GOT3 (cell line): ENCODE data around the gene GPR27.

ENCODE experiments used
- DNase-seq: peaks from one replicate; lab custom pipeline; 2025; ENCODE audit warnings: mixed read lengths; lab: John Stamatoyannopoulos, UW

The GPR27 gene

GRCh38 chr3:71733319-71733718 lies 20.3 kb upstream of the GPR27 start:
- no peak for DNase-seq

- DNase-seq, result no peak
Measured at GRCh38 chr3:71734881-71735280, 18.8 kb upstream of the GPR27 start.

- no peak for DNase-seq
Measured at GRCh38 chr3:71742621-71743020, 11.0 kb upstream of the GPR27 start.

DNA sequence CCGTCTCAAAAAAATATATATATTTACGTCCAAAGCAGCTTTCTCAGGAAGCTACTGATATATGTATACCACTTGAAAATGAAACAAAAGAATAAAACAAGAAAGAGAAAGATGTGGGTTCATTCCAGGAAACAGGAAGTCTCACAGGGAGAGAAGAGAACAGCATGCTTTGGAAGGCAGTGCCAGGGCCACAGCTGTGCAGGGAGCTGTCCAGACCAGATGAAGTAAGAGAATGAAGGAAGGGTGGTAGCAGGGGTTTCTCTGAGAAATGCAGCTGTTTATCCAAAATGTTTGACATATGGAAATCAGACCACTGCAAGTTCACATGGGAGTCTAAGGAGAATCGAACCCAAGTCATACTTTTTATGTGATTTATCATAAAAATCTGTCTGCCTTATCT lies 8.9 kb upstream of the GPR27 start:
- DNase-seq, result no peak

DNA sequence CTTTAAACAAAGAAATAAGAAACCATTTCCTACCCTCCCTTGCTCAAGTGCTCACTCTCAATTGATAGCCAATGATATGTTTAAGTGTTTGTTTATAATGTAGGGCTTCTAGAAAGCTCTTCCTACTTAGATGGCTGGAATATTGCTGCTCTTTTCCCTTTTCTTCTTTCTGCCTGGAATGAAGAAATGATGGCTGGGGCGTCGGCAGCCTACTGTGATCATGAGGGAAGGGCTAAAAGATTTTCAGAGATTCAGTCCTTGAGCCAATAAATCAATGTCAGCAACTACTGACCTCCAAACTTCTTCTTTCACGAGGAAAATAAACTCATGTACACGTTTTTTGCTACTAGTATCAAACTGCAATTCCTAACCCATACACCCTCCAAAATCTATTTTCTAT lies 2.1 kb upstream of the GPR27 start:
- DNase-seq, result no peak

- DNase-seq, result no peak
Measured at GRCh38 chr3:71752831-71753700, 589 bp upstream of the GPR27 start.

- DNase-seq, result no peak
Measured at GRCh38 chr3:71754610-71755253, 1.1 kb downstream of the GPR27 start.

DNA sequence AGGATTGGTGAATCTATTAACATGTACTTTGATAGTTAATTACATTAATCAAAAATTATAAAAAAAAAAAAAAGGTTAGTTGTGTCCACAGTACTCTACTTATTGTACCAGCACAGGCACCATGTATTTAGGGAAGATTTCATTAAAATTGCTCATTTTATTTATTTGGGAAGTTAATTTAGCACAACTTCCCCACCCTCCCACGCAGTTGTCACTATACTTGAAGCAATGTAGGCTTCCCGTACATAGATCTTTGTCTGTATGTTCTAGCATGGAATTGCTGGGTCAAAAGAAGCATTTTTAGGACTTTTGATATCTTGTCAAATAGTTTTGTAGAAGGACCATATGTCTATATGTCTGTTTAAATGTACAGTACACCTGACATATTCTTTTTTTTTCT lies 4.4 kb downstream of the GPR27 start:
- no peak for DNase-seq

- DNase-seq, result no peak
Measured at GRCh38 chr3:71759401-71759800, 5.7 kb downstream of the GPR27 start.

DNA sequence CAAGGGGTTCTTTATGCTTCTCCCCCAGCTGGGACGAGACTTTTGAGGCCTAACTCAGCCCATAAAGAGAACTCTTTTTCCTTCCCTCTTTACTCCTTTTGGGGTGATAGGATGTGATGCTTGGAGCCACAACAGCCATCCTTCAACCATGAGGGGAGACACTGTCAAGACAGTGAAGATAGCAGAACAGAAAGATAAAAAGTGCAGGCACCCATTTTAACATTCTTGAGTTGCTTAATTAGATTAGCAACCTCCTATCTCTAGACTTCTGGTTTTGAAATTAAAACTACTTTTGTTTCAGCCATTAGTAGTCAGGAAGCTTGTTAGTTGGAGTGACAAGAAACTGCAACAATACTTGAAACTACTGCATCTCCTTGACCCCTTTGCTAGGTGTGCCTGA lies 6.5 kb downstream of the GPR27 start:
- DNase-seq, result no peak

GRCh38 chr3:71763426-71763825 lies 9.8 kb downstream of the GPR27 start:
- DNase-seq, result no peak

DNA sequence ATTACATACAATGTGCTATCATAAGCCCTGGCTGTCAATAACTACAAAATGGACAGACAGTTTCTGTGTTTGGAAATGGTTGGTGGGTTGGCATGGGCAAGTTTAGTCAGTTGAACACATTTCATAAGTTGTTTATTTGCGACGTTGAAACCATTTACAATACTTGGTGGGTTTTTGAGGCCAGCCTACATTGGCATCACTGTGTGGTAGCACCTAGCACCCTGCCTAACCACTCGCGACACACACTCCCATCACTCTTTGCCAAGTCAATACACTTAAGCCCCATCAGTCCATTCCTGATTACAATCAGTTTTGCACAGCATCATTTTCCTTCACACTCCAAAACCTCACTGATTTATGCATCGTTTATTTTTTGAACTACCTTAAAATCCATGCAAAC lies 17.5 kb downstream of the GPR27 start:
- no peak for DNase-seq

GRCh38 chr3:71771884-71772283 lies 18.2 kb downstream of the GPR27 start:
- no peak for DNase-seq

- no peak for DNase-seq
Measured at GRCh38 chr3:71776538-71776937, 22.9 kb downstream of the GPR27 start.

DNA sequence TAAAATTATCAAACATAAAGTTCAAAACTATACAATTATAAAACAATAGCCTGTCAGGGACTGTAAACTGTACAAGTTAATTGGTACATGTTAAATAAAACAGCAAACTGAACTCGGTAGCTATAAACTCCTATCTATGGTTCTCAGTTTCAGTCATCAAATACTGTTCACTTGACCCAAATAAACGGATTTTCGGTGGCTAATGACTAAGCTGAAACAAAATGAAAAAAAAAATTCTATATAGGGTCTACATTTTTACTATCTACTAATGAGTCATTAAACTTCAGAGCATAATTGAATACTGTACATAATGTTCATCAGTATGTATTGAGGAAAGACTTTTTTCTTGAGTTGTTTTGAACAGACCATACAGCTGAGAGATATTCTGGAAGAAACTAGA lies 24.7 kb downstream of the GPR27 start:
- no peak for DNase-seq

DNA sequence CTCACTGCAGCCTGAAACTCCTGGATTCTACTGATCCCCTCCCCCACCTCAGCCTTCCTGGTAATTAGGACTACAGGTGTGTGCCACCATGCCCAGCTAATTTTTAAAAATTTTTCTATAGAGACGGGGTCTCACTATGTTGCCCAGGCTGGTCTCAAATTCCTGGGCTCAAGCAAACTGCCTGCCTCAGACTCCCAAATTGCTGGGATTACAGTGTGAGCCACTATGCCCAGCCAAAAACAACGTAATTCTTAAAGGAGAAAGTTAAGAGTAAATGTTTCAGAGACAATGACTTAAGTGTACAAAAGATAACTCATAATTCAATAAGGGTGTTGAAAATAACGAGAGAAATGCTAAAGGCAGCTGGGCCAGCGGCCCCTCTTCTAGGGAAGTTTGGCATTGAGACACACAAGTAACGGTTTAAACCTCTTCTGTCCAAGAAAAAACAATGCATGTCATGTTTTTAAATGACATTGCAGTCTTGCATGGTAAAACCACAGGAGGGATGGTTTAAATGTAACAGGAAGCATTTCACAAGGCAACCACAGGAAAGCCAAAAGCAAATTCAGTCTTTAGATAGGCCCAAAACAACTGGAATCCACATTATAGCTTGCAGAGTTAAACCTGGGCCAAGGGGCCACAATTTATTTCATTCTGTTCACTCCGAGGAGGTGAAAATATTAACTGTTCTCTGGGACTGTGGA lies 26.2 kb downstream of the GPR27 start:
- DNase-seq, result no peak

GRCh38 chr3:71780430-71780829 lies 26.8 kb downstream of the GPR27 start:
- DNase-seq, result no peak

DNA sequence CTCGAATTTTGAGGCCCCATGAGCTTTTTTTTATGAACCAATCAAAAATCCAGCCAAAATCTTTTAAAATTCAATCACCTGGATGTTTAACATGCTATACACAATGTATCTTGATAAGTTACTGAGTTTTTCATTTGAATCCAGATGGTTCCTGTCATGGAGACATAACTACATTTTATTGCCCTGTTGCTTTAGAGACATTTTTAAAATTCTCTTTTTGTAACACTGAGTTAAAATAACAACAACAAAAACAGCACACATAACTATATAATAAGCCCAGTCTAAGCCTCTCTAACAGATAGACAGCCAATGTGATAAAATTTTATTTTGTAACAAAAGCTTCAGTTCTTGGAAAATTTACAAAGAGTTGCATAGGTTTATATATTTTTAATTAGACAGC lies 29.5 kb downstream of the GPR27 start:
- no peak for DNase-seq

DNA sequence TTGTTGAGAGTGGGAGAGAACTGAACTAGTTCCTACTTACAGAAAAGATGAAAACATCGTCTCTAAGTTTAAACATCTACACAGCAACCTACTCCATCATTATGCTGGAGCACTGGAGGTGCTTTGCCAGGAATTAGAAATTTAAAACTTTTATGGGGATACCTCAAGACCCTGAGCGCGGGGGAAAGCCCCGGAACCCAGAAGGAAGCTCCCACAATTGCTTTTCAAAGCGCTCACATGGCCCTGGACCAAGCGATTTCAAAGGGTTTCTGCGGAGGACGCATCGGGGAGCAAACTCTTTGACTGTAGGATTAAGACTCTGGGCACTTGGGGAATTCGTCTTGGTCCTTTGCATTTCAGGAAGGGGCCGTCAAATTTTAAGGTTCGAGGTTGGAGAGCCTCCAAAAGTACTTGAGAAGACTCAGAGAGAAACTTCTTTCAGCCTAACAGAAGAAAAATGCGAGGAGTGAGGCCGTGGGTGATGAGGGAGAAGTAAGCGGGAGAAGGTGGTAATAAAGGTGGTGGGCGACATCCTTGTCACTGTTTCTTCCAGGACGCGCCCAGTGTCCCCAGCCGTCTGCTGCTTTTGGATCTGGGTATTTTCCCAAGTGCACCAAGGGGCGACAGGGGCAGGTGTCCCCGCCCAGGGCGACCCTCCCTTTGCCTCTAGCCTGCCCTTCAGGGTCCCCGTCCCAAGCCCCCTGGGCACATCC lies 30.7 kb downstream of the GPR27 start:
- DNase-seq, result no peak

- DNase-seq, result no peak
Measured at GRCh38 chr3:71784914-71785531, 31.4 kb downstream of the GPR27 start, which contains the start of gene PROK2. PROK2 (minus strand) TSS chr3:71785148; CDS start chr3:71785052, 96 bp downstream.

DNA sequence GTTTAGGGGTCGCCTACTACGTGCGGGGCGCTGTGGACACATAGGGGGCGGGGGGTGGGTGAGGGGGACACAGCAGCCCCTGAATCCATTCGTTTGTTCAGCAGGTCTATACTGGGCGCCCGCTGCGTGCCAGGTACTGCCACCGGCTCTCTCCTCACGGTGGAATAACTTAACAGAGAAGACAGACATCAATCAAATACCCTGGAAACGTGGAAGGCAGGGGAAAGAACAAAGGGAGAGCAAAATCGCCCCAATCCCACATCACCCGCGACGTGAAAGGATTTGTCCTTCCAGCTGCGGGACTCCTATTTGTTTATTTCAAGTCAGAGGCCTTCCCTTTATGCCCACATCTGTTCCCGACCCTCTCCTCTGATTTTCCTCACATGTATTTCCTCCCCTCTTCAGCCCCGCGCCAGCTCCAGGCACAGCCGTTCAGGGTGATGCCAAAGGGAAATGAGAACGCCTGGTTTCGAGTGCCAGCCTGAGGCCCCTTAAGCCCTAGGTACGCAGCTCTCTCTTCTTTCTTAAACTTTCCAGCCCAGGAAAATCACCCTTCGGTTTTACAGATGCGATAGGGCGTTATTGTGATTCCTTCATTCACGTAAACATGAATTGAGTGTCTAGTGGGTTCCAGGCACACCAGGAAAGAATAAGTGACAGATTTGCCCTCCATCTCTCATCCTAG lies 32.0 kb downstream of the GPR27 start:
- no peak for DNase-seq
